Measurements from ENCODE around the gene AJUBA. TPM values are rescaled to one million over a fixed set of nuclear protein-coding genes. Genes with fewer than 3 reads are reported as not detected.

Gene AJUBA
- total and polyA plus RNA-seq, 4 donors, result 7.2 to 34.2 (median 28.8) TPM

GRCh38 chr14:23023022-23023794, 40.9 kb upstream of the AJUBA start:
- no peak for DNase-seq
- TF ChIP-seq CTCF (IDR thresholded peaks at IDR 0.05; ENCODE audit: control extremely low read depth, extremely low read depth), result no peak
- 85 to 88% methylated on average over 8 of the region's 8 CpGs for WGBS, 2 donors
- no peak overlapping the region for H3K27ac ChIP-seq (ENCODE audit: low read depth in 1 of 2, low read length in 1 of 2)
- H3K27me3 ChIP-seq (ENCODE audit: control insufficient read depth in 3 of 3, insufficient read depth in 3 of 3, low read length in 2 of 3), result no peaks in the 10 kb centered on the region
- ATAC-seq (ENCODE audit: insufficient read depth, low FRiP score), result no peak
- H3K4me1 ChIP-seq (ENCODE audit: control insufficient read depth in 5 of 5, insufficient read depth in 5 of 5, low read length in 5 of 5), result peaks cover 0 to 16% (median 0%) of the 10 kb centered on the region in 5 donors
- no peak overlapping the region for H3K4me3 ChIP-seq
- H3K9ac ChIP-seq (ENCODE audit: insufficient read depth in 1 of 2, low read length in 2 of 2), result no peak overlapping the region
- H3K9me3 ChIP-seq (ENCODE audit: control insufficient read depth in 4 of 4, insufficient read depth in 3 of 4, low read length in 3 of 4), result no peaks in the 10 kb centered on the region
- H3K36me3 ChIP-seq (ENCODE audit: control insufficient read depth in 4 of 4, insufficient read depth in 4 of 4, low read length in 4 of 4), result peaks cover 0 to 13% (median 3%) of the 10 kb centered on the region in 4 donors

GRCh38 chr14:23021889-23022442, 39.6 kb upstream of the AJUBA start:
- Histone ChIP-seq H3K4me3 (no peak overlapping the region), H3K9ac (ENCODE audit: insufficient read depth in 1 of 2, low read length in 2 of 2) (no peak overlapping the region), H3K27me3 (ENCODE audit: control insufficient read depth in 3 of 3, insufficient read depth in 3 of 3, low read length in 2 of 3) (no peaks in the 10 kb centered on the region), H3K4me1 (ENCODE audit: control insufficient read depth in 5 of 5, insufficient read depth in 5 of 5, low read length in 5 of 5) (peaks cover 0 to 16% (median 0%) of the 10 kb centered on the region in 5 donors), H3K36me3 (ENCODE audit: control insufficient read depth in 4 of 4, insufficient read depth in 4 of 4, low read length in 4 of 4) (peaks cover 0 to 13% (median 2%) of the 10 kb centered on the region in 4 donors), H3K27ac (ENCODE audit: low read depth in 1 of 2, low read length in 1 of 2) (no peak overlapping the region), H3K9me3 (ENCODE audit: control insufficient read depth in 4 of 4, insufficient read depth in 3 of 4, low read length in 3 of 4) (no peaks in the 10 kb centered on the region)
- no peak for DNase-seq
- 72 to 79% methylated on average over 7 of the region's 7 CpGs for WGBS, 2 donors
- no peak for TF ChIP-seq CTCF (IDR thresholded peaks at IDR 0.05; ENCODE audit: control extremely low read depth, extremely low read depth)
- ATAC-seq (ENCODE audit: insufficient read depth, low FRiP score), result no peak

GRCh38 chr14:23021434-23021833, 39.1 kb upstream of the AJUBA start:
- Histone ChIP-seq H3K9me3 (ENCODE audit: control insufficient read depth in 4 of 4, insufficient read depth in 3 of 4, low read length in 3 of 4) (no peaks in the 10 kb centered on the region), H3K9ac (ENCODE audit: insufficient read depth in 1 of 2, low read length in 2 of 2) (no peak overlapping the region), H3K27ac (ENCODE audit: low read depth in 1 of 2, low read length in 1 of 2) (no peak overlapping the region), H3K27me3 (ENCODE audit: control insufficient read depth in 3 of 3, insufficient read depth in 3 of 3, low read length in 2 of 3) (no peaks in the 10 kb centered on the region), H3K4me1 (ENCODE audit: control insufficient read depth in 5 of 5, insufficient read depth in 5 of 5, low read length in 5 of 5) (peaks cover 0 to 16% (median 0%) of the 10 kb centered on the region in 5 donors), H3K36me3 (ENCODE audit: control insufficient read depth in 4 of 4, insufficient read depth in 4 of 4, low read length in 4 of 4) (peaks cover 0 to 13% (median 2%) of the 10 kb centered on the region in 4 donors), H3K4me3 (no peak overlapping the region)
- no peak for ATAC-seq (ENCODE audit: insufficient read depth, low FRiP score)
- 73 to 87% methylated on average over 9 of the region's 9 CpGs for WGBS, 2 donors
- no peak for DNase-seq
- TF ChIP-seq CTCF (IDR thresholded peaks at IDR 0.05; ENCODE audit: control extremely low read depth, extremely low read depth), result no peak

Measured in lung (tissue), 12 donors.